HEK293 (cell line): ENCODE data around the gene LHX6.

Experiments used
- CTCF ChIA-PET: fragments of 350-600 bp; formaldehyde crosslinking; extraction: SDS; loops from one replicate; lab custom pipeline; 2021; ENCODE audit warnings: antibody characterized with exemption; lab: Yijun Ruan, JAX
- POLR2A ChIA-PET: fragments of 300-600 bp; formaldehyde crosslinking; extraction: SDS; loops from one replicate; lab custom pipeline; 2020; ENCODE audit warnings: antibody characterized with exemption, inconsistent platforms; lab: Yijun Ruan, JAX
- H3K27ac ChIP-seq: fragments of 200-500 bp; sonication (Bioruptor generic); 2 replicates; pipeline ENCODE4 v1.5.1; 2014; ENCODE audit warnings: low read depth, low read length, control low read depth, inconsistent platforms; ENCODE audit errors: extremely low read depth
- H3K36me3 ChIP-seq, 2 experiments: fragments of 200-500 bp in 1 of 2; sonication (Bioruptor generic) in 1 of 2; 1 replicate in 1 of 2; 2 replicates in 1 of 2; pipeline ENCODE4 v1.5.1; 2014 to 2017; ENCODE audit warnings: inconsistent platforms in 2 of 2, low read length in 2 of 2; ENCODE audit not compliant: control insufficient read depth in 2 of 2, insufficient read depth in 1 of 2
- H3K4me1 ChIP-seq: fragments of 200-500 bp; sonication (Bioruptor generic); 2 replicates; pipeline ENCODE4 v1.5.1; 2014; ENCODE audit warnings: mild to moderate bottlenecking, low read length, inconsistent platforms; ENCODE audit not compliant: control insufficient read depth, insufficient read depth
- H3K4me3 ChIP-seq: 2 replicates; pipeline ENCODE4 v1.5.1; 2011; ENCODE audit warnings: low read depth, mild to moderate bottlenecking, control low read depth, low read length, moderate library complexity
- H3K9me3 ChIP-seq: fragments of 200-500 bp; sonication (Bioruptor generic); 2 replicates; pipeline ENCODE4 v1.5.1; 2014; ENCODE audit warnings: low read depth, low read length, inconsistent platforms; ENCODE audit not compliant: control insufficient read depth, insufficient read depth
- ATF2 ChIP-seq: fragments of 450-650 bp; formaldehyde crosslinking; IDR thresholded peaks from 2 replicates; pipeline ENCODE4 v1.5.1; 2016; ENCODE audit warnings: missing biosample characterization, missing genetic modification characterization, low read depth
- BCL11A ChIP-seq: fragments of 450-650 bp; formaldehyde crosslinking; IDR thresholded peaks from 2 replicates; pipeline ENCODE4 v1.5.1; 2016; ENCODE audit warnings: low read depth, missing biosample characterization, missing genetic modification characterization
- KLF8 ChIP-seq: fragments of 450-650 bp; formaldehyde crosslinking; IDR thresholded peaks from 2 replicates; pipeline ENCODE4 v1.5.1; 2016; ENCODE audit warnings: missing biosample characterization, missing genetic modification characterization
- OVOL3 ChIP-seq: fragments of 450-650 bp; formaldehyde crosslinking; IDR thresholded peaks from 2 replicates; pipeline ENCODE4 v1.5.1; 2016; ENCODE audit warnings: missing biosample characterization, missing genetic modification characterization
- PRDM2 ChIP-seq: fragments of 450-650 bp; formaldehyde crosslinking; IDR thresholded peaks from 2 replicates; pipeline ENCODE4 v1.5.1; 2016; ENCODE audit warnings: missing biosample characterization, missing genetic modification characterization, borderline replicate concordance
- TRIM28 ChIP-seq: IDR thresholded peaks from 2 replicates; pipeline ENCODE4 v1.6.1; 2011; ENCODE audit warnings: low read length, control low read depth, borderline replicate concordance
- ZBTB10 ChIP-seq: fragments of 450-650 bp; formaldehyde crosslinking; IDR thresholded peaks from 2 replicates; pipeline ENCODE4 v1.5.1; 2016; ENCODE audit warnings: missing biosample characterization, missing genetic modification characterization
- ZBTB21 ChIP-seq: fragments of 450-650 bp; formaldehyde crosslinking; IDR thresholded peaks from 2 replicates; pipeline ENCODE4 v1.5.1; 2017; ENCODE audit warnings: missing biosample characterization, missing genetic modification characterization
- ZNF169 ChIP-seq: fragments of 450-650 bp; formaldehyde crosslinking; IDR thresholded peaks from 2 replicates; pipeline ENCODE4 v1.5.1; 2016; ENCODE audit warnings: missing biosample characterization, missing genetic modification characterization
- ZNF26 ChIP-seq: fragments of 450-650 bp; formaldehyde crosslinking; IDR thresholded peaks from 2 replicates; pipeline ENCODE4 v1.5.1; 2016; ENCODE audit warnings: missing biosample characterization, missing genetic modification characterization
- ZNF501 ChIP-seq: fragments of 450-650 bp; formaldehyde crosslinking; IDR thresholded peaks from 2 replicates; pipeline ENCODE4 v1.5.1; 2016; ENCODE audit warnings: missing biosample characterization, missing genetic modification characterization
- ZNF558 ChIP-seq: fragments of 450-650 bp; formaldehyde crosslinking; IDR thresholded peaks from 2 replicates; pipeline ENCODE4 v1.5.1; 2016; ENCODE audit warnings: missing biosample characterization, missing genetic modification characterization
- ZNF560 ChIP-seq: fragments of 450-650 bp; formaldehyde crosslinking; IDR thresholded peaks from 2 replicates; pipeline ENCODE4 v1.5.1; 2017; ENCODE audit warnings: missing biosample characterization, missing genetic modification characterization, borderline replicate concordance
- ZNF626 ChIP-seq: fragments of 450-650 bp; sonication (Bioruptor Pico); formaldehyde crosslinking; IDR thresholded peaks from 2 replicates; pipeline ENCODE4 v1.5.1; 2018; ENCODE audit warnings: missing biosample characterization, missing genetic modification characterization, inconsistent platforms
- ZNF645 ChIP-seq: fragments of 450-650 bp; formaldehyde crosslinking; IDR thresholded peaks from 2 replicates; pipeline ENCODE4; 2016; ENCODE audit warnings: missing biosample characterization, missing genetic modification characterization
- ZNF747 ChIP-seq: fragments of 450-650 bp; formaldehyde crosslinking; IDR thresholded peaks from 2 replicates; pipeline ENCODE4 v1.5.1; 2016; ENCODE audit warnings: missing biosample characterization, missing genetic modification characterization
- ZNF785 ChIP-seq: fragments of 450-650 bp; formaldehyde crosslinking; IDR thresholded peaks from 2 replicates; pipeline ENCODE4 v1.5.1; 2016; ENCODE audit warnings: missing biosample characterization, missing genetic modification characterization
- ZSCAN16 ChIP-seq: fragments of 450-650 bp; formaldehyde crosslinking; IDR thresholded peaks from 2 replicates; pipeline ENCODE4 v1.5.1; 2016; ENCODE audit warnings: missing biosample characterization, missing genetic modification characterization
- ZSCAN4 ChIP-seq: fragments of 450-650 bp; formaldehyde crosslinking; IDR thresholded peaks from 2 replicates; pipeline ENCODE4 v1.5.1; 2017; ENCODE audit warnings: missing biosample characterization, missing genetic modification characterization

LHX6 gene

GRCh38 chr9:122221183-122221811 is 7.5 kb downstream of the LHX6 start (continued):
- TF ChIP-seq PRDM2 (tag by site-specific recombination) (no peak), ZNF785 (tag by site-specific recombination) (no peak), ZNF558 (tag by site-specific recombination) (no peak), ZNF501 (tag by site-specific recombination) (no peak), ZSCAN16 (no peak)

- Histone ChIP-seq H3K4me3 (no peak overlapping the region), H3K4me1 (no peaks in the 10 kb centered on the region), H3K36me3 (no peaks in the 10 kb centered on the region), H3K27ac (no peak overlapping the region), H3K9me3 (no peaks in the 10 kb centered on the region)
- ChIA-PET CTCF (interaction anchor here (0.9 kb wide), 1 partner anchor 96 kb away, joined by 4 read pairs; no protein-coding TSS in a partner anchor), POLR2A (no interaction called here)
- TF ChIP-seq ZNF169 (no peak), ZBTB21 (no peak), ZSCAN4 (tag by site-specific recombination) (no peak), ATF2 (tag by site-specific recombination) (no peak), ZNF626 (tag by site-specific recombination) (no peak), ZNF645 (tag by site-specific recombination) (no peak), BCL11A (tag by site-specific recombination) (no peak), ZBTB10 (no peak), ZNF560 (tag by site-specific recombination) (no peak), KLF8 (tag by site-specific recombination) (no peak), ZNF26 (tag by site-specific recombination) (no peak), TRIM28 (no peak), OVOL3 (tag by site-specific recombination) (no peak), ZNF747 (no peak)
Observed at GRCh38 chr9:122220673-122221182, 8.0 kb downstream of the LHX6 start.
